Muscle layer of duodenum (tissue), 2 donors: Measurements from ENCODE around the gene CIITA.

Source experiments
- H3K27ac ChIP-seq: one replicate; pipeline ENCODE4 v1.7.0; 2013; ENCODE audit warnings: mild to moderate bottlenecking, low read length
- H3K27me3 ChIP-seq: one replicate; pipeline ENCODE4 v1.7.0; 2013; ENCODE audit warnings: low read depth, mild to moderate bottlenecking, control low read depth, low read length
- H3K36me3 ChIP-seq, 2 donors: one replicate each; pipeline ENCODE4 v1.7.0; 2013; ENCODE audit warnings: low read length in 2 of 2, control low read depth in 1 of 2, mild to moderate bottlenecking in 1 of 2; ENCODE audit not compliant: insufficient read depth in 2 of 2, control insufficient read depth in 1 of 2
- H3K4me1 ChIP-seq, 2 donors: one replicate each; pipeline ENCODE4 v1.7.0; 2013; ENCODE audit warnings: low read length in 2 of 2, mild to moderate bottlenecking in 2 of 2, control low read depth in 1 of 2, moderate library complexity in 1 of 2; ENCODE audit not compliant: insufficient read depth in 2 of 2, control insufficient read depth in 1 of 2
- H3K4me3 ChIP-seq, 2 donors: one replicate each; pipeline ENCODE4 v1.7.0; 2013; ENCODE audit warnings: low read length in 2 of 2, low read depth in 1 of 2, mild to moderate bottlenecking in 1 of 2
- H3K9me3 ChIP-seq, 2 donors: one replicate each; pipeline ENCODE4 v1.7.0; 2013; ENCODE audit warnings: low read length in 2 of 2, control low read depth in 1 of 2, mild to moderate bottlenecking in 1 of 2; ENCODE audit not compliant: control insufficient read depth in 1 of 2
- donor health status: healthy.

Gene CIITA

GRCh38 chr16:10934325-10935107, 57.5 kb downstream of the CIITA start:
- peaks cover 10 to 20% of the 10 kb centered on the region in 2 donors for H3K36me3 ChIP-seq
- H3K27me3 ChIP-seq = no peaks in the 10 kb centered on the region
- no peak overlapping the region for H3K27ac ChIP-seq
- no peak overlapping the region for H3K4me3 ChIP-seq
- H3K4me1 ChIP-seq = peaks cover 37 to 66% of the 10 kb centered on the region in 2 donors
- H3K9me3 ChIP-seq = no peaks in the 10 kb centered on the region

GRCh38 chr16:10935226-10935915, 58.4 kb downstream of the CIITA start:
- H3K4me3 ChIP-seq = no peak overlapping the region
- no peak overlapping the region for H3K27ac ChIP-seq

GRCh38 chr16:10936272-10936984, 59.4 kb downstream of the CIITA start:
- H3K27me3 ChIP-seq = no peaks in the 10 kb centered on the region
- no peak overlapping the region for H3K27ac ChIP-seq
- peaks cover 49 to 76% of the 10 kb centered on the region in 2 donors for H3K4me1 ChIP-seq
- H3K9me3 ChIP-seq = no peaks in the 10 kb centered on the region
- H3K36me3 ChIP-seq = peaks cover 10 to 12% of the 10 kb centered on the region in 2 donors
- no peak overlapping the region for H3K4me3 ChIP-seq

More at GRCh38 chr16:10935226-10935915, 58.4 kb downstream of the CIITA start:
- peaks cover 45 to 67% of the 10 kb centered on the region in 2 donors for H3K4me1 ChIP-seq
- H3K9me3 ChIP-seq = no peaks in the 10 kb centered on the region
- no peaks in the 10 kb centered on the region for H3K27me3 ChIP-seq
- H3K36me3 ChIP-seq = peaks cover 10 to 20% of the 10 kb centered on the region in 2 donors

- Histone ChIP-seq H3K4me1 (peaks cover 49 to 76% of the 10 kb centered on the region in 2 donors), H3K4me3 (peak overlapping the region; percentile 7 to 49), H3K9me3 (no peaks in the 10 kb centered on the region), H3K36me3 (peaks cover 6 to 10% of the 10 kb centered on the region in 2 donors), H3K27me3 (no peaks in the 10 kb centered on the region), H3K27ac (no peak overlapping the region)
These were observed 60.3 kb downstream of the CIITA start for GRCh38 chr16:10937068-10937859.

GRCh38 chr16:10938321-10938720, 61.3 kb downstream of the CIITA start:
- Histone ChIP-seq H3K36me3 (peaks cover 4 to 6% of the 10 kb centered on the region in 2 donors), H3K4me3 (peak overlapping the region in 1 of 2 donors; percentile 7), H3K4me1 (peaks cover 55 to 75% of the 10 kb centered on the region in 2 donors), H3K9me3 (no peaks in the 10 kb centered on the region), H3K27ac (peak overlapping the region; percentile 39), H3K27me3 (no peaks in the 10 kb centered on the region)

- H3K4me1 ChIP-seq = peaks cover 55 to 78% of the 10 kb centered on the region in 2 donors
- no peaks in the 10 kb centered on the region for H3K27me3 ChIP-seq
- no peaks in the 10 kb centered on the region for H3K9me3 ChIP-seq
- H3K36me3 ChIP-seq = no peaks in the 10 kb centered on the region
- H3K27ac ChIP-seq = peak overlapping the region; percentile 39
- peak overlapping the region in 1 of 2 donors; percentile 23 for H3K4me3 ChIP-seq
These were observed 62.0 kb downstream of the CIITA start for GRCh38 chr16:10938796-10939648.

- Histone ChIP-seq H3K9me3 (no peaks in the 10 kb centered on the region), H3K36me3 (no peaks in the 10 kb centered on the region), H3K4me1 (peaks cover 53 to 73% of the 10 kb centered on the region in 2 donors), H3K27me3 (no peaks in the 10 kb centered on the region), H3K27ac (peak overlapping the region; percentile 64), H3K4me3 (peak overlapping the region; percentile 23 to 67)
These were observed 62.7 kb downstream of the CIITA start for GRCh38 chr16:10939649-10940234.

GRCh38 chr16:10940501-10941079, 63.6 kb downstream of the CIITA start:
- H3K27me3 ChIP-seq = no peaks in the 10 kb centered on the region
- H3K27ac ChIP-seq = peak overlapping the region; percentile 64
- no peaks in the 10 kb centered on the region for H3K36me3 ChIP-seq
- H3K4me1 ChIP-seq = peaks cover 49 to 75% of the 10 kb centered on the region in 2 donors
- H3K4me3 ChIP-seq = peak overlapping the region; percentile 67 to 90
- H3K9me3 ChIP-seq = no peaks in the 10 kb centered on the region

- Histone ChIP-seq H3K9me3 (no peaks in the 10 kb centered on the region), H3K4me1 (peaks cover 49 to 75% of the 10 kb centered on the region in 2 donors), H3K4me3 (peak overlapping the region; percentile 67 to 90), H3K36me3 (no peaks in the 10 kb centered on the region), H3K27ac (peak overlapping the region; percentile 64), H3K27me3 (no peaks in the 10 kb centered on the region)
These were observed 64.3 kb downstream of the CIITA start for GRCh38 chr16:10941127-10941933.
